HepG2 (cell line): Measurements from ENCODE around the gene NOC4L. TPM values are rescaled to one million over a fixed set of nuclear protein-coding genes. Genes with fewer than 3 reads are reported as not detected.
A peak's percentile ranks its signal among the peaks of the same experiment; 100 is the strongest.

ENCODE experiments used
- ATAC-seq: fragments of 200-7000 bp; cut with Tn5 transposase; 3 replicates; pipeline ENCODE4 v1.9.1; 2020; ENCODE audit warnings: mild to moderate bottlenecking, moderate library complexity
- BruUV-seq: library from RNA; stranded (reverse); fragments of 400-500 nt; replicated peaks from 2 replicates; lab custom pipeline; 2021; lab: Mats Ljungman, UMichigan
- CTCF ChIA-PET: fragments of 300-600 bp; formaldehyde crosslinking; extraction: SDS; loops from one replicate; lab custom pipeline; 2021; ENCODE audit warnings: low total read pairs, inconsistent platforms, low intra/inter-chr PET ratio; lab: Yijun Ruan, JAX
- POLR2A ChIA-PET: fragments of 350-600 bp; sonication (Branson Sonifier 250); formaldehyde crosslinking; loops from one replicate; lab custom pipeline; 2020; ENCODE audit warnings: antibody characterized with exemption, inconsistent platforms; lab: Yijun Ruan, JAX
- DNase-seq: peaks from one replicate; pipeline ENCODE4 v3.0.0-alpha.2; 2015; ENCODE audit warnings: low spot score
- FAIRE-seq: peaks from 3 replicates; lab custom pipeline; 2011; peaks lifted over from hg19 to GRCh38; lab: Jason Lieb, UNC
- H2AFZ ChIP-seq: one replicate; pipeline ENCODE4 v1.6.1; 2011; ENCODE audit warnings: low read length, inconsistent platforms
- H3K27ac ChIP-seq: fragments of 300-600 bp; 3 replicates; pipeline ENCODE4 v1.8.0; 2011; ENCODE audit warnings: mixed run types, mild to moderate bottlenecking, mixed read lengths, low read length, inconsistent platforms; ENCODE audit not compliant: insufficient read depth; ENCODE audit errors: extremely low read length
- H3K27me3 ChIP-seq, 2 experiments: fragments of 200-600 bp in 1 of 2; 2 replicates in 1 of 2; 3 replicates in 1 of 2; pipeline versions ENCODE4 v1.6.0 to v1.8.0; 2011; ENCODE audit warnings: low read length in 2 of 2, mild to moderate bottlenecking in 2 of 2, moderate library complexity in 2 of 2, inconsistent platforms in 1 of 2; ENCODE audit not compliant: insufficient read depth in 2 of 2, control insufficient read depth in 1 of 2
- H3K36me3 ChIP-seq, 2 experiments: fragments of 200-600 bp in 1 of 2; replicated peaks in 1 of 2; 2 replicates in 1 of 2; 3 replicates in 1 of 2; pipeline versions ENCODE4 v1.5.1 to v1.8.0; 2011; ENCODE audit warnings: low read length in 2 of 2, inconsistent platforms in 1 of 2; ENCODE audit not compliant: insufficient read depth in 2 of 2, control insufficient read depth in 1 of 2
- H3K4me1 ChIP-seq: 2 replicates; pipeline ENCODE4 v1.5.1; 2012; ENCODE audit warnings: low read length, inconsistent platforms; ENCODE audit not compliant: insufficient read depth
- H3K4me2 ChIP-seq: 2 replicates; pipeline ENCODE4 v1.6.0; 2011; ENCODE audit warnings: low read depth, low read length, inconsistent platforms
- H3K4me3 ChIP-seq, 3 experiments: fragments of 200-600 bp in 1 of 3; sonication (generic), shearing (Covaris generic) in 1 of 3; replicated peaks in 1 of 3; 2 replicates each; pipeline ENCODE4 v1.5.1; 2011 to 2016; ENCODE audit warnings: low read length in 3 of 3, inconsistent platforms in 2 of 3, low read depth in 2 of 3, mild to moderate bottlenecking in 2 of 3, control low read depth in 1 of 3, mixed read lengths in 1 of 3; ENCODE audit not compliant: insufficient read depth in 1 of 3
- H3K79me2 ChIP-seq: one replicate; pipeline ENCODE4 v1.6.1; 2011; ENCODE audit warnings: low read length, inconsistent platforms; ENCODE audit not compliant: insufficient read depth
- H3K9ac ChIP-seq: 2 replicates; pipeline ENCODE4 v1.6.0; 2011; ENCODE audit warnings: mild to moderate bottlenecking, low read depth, low read length, inconsistent platforms; ENCODE audit not compliant: insufficient read depth
- H3K9me3 ChIP-seq: 2 replicates; pipeline ENCODE4 v1.5.1; 2012; ENCODE audit warnings: mild to moderate bottlenecking, low read length
- H4K20me1 ChIP-seq: 2 replicates; pipeline ENCODE4 v1.6.0; 2011; ENCODE audit warnings: inconsistent platforms, mild to moderate bottlenecking, low read length, moderate library complexity; ENCODE audit not compliant: insufficient read depth
- CENPT ChIP-seq: sonication (generic); formaldehyde crosslinking; IDR thresholded peaks from 2 replicates; pipeline ENCODE4 v1.8.0; 2022; ENCODE audit warnings: low read depth, mild to moderate bottlenecking, moderate library complexity, missing genetic modification reagents
- NR2F2 ChIP-seq: IDR thresholded peaks from 2 replicates; pipeline ENCODE4 v1.6.1; 2012; ENCODE audit warnings: low read depth, inconsistent platforms, borderline replicate concordance
- PCBP1 ChIP-seq: fragments of 200-400 bp; formaldehyde crosslinking; IDR thresholded peaks from 2 replicates; pipeline ENCODE4 v1.6.1; 2017; ENCODE audit warnings: mild to moderate bottlenecking, low read depth, low read length, borderline replicate concordance
- POLR2A ChIP-seq, 2 experiments: IDR thresholded peaks; 2 replicates each; pipeline ENCODE4 v1.6.1; 2011; ENCODE audit warnings: low read depth in 2 of 2, low read length in 2 of 2, mild to moderate bottlenecking in 1 of 2, moderate library complexity in 1 of 2; ENCODE audit not compliant: insufficient read depth in 1 of 2
- SP1 ChIP-seq, 2 experiments: fragments of 450-650 bp in 1 of 2; sonication (generic) in 1 of 2; formaldehyde crosslinking in 1 of 2; IDR thresholded peaks; 2 replicates each; pipeline versions ENCODE4 v1.4.0 to v1.6.1; 2016 to 2020; ENCODE audit warnings: missing genetic modification reagents in 1 of 2
- ZNF263 ChIP-seq: sonication (generic); formaldehyde crosslinking; IDR thresholded peaks from 2 replicates; pipeline ENCODE4 v1.4.0; 2020; ENCODE audit warnings: missing genetic modification reagents
- ZNF550 ChIP-seq: sonication (generic); formaldehyde crosslinking; IDR thresholded peaks from 2 replicates; pipeline ENCODE4 v1.4.0; 2020; ENCODE audit warnings: mild to moderate bottlenecking, missing genetic modification reagents, borderline replicate concordance
- ZNF75D ChIP-seq: sonication (generic); formaldehyde crosslinking; IDR thresholded peaks from 2 replicates; pipeline ENCODE4 v1.8.1; 2023; ENCODE audit warnings: missing genetic modification reagents, mild to moderate bottlenecking, borderline replicate concordance
- ZNF776 ChIP-seq: sonication (generic); formaldehyde crosslinking; IDR thresholded peaks from 2 replicates; pipeline ENCODE4 v1.4.0; 2020; ENCODE audit warnings: mild to moderate bottlenecking, missing genetic modification reagents
- WGBS: methylation state at CpG from one replicate; pipeline ENCODE4 v1.1.6; 2017; ENCODE audit warnings: low lambda C conversion rate; 5-methylcytosine and 5-hydroxymethylcytosine counted together
- in situ Hi-C: cut with HindIII; loops from 2 replicates; pipeline ENCODE4 v1.10.0; 2017; ENCODE audit warnings: low pct_unique_long_range_greater_than_20kb; ENCODE audit not compliant: extremely low pct_ligation_motif_present
- intact Hi-C: fragments of 100-400 bp; cut with micrococcal nuclease; formaldehyde crosslinking; loops from one replicate; pipeline ENCODE4 v1.10.0; 2022; ENCODE audit not compliant: unreplicated experiment
- polyA plus RNA-seq, 8 experiments: library from polyadenylated mRNA; depleted of rRNA in 3 of 8; stranded (reverse) in 7 of 8; unstranded in 1 of 8; fragments of >200 nt; fragmentation: Illumina TruSeq in 4 of 8; extraction: Trizol in 4 of 8; gene quantifications; 2 replicates each; pipeline versions ENCODE4 v1.2.1 to v1.2.3, GENCODE V29; 2011 to 2016; ENCODE audit warnings: low read depth in 4 of 8, missing spikeins in 1 of 8, mixed read lengths in 1 of 8; ENCODE audit not compliant: insufficient read depth in 1 of 8
- total RNA-seq, 5 experiments: library from RNA; depleted of rRNA; stranded (reverse); fragments of >200 nt; fragmentation: Illumina TruSeq; extraction: Trizol; gene quantifications; 2 replicates each; pipeline ENCODE4 v1.2.3, GENCODE V29; 2016; ENCODE audit warnings: low read depth in 1 of 5

The NOC4L gene
- total and polyA plus RNA-seq, 2 of the 13 experiments (the other 11 are each of a cell fraction or from before 2014, with no cell fraction given): 4.3 to 14.6 TPM

- no peak for TF ChIP-seq ZNF550 (CRISPR knock-in tag)
- TF ChIP-seq POLR2A (IDR thresholded peaks at IDR 0.05; ENCODE audit: insufficient read depth in 1 of 2, low read depth in 2 of 2, low read length in 2 of 2): no peak
- no peak for TF ChIP-seq ZNF776 (CRISPR knock-in tag)
- TF ChIP-seq ZNF75D (CRISPR knock-in tag): no peak
- no peak for TF ChIP-seq CENPT (CRISPR knock-in tag)
- TF ChIP-seq SP1 (IDR thresholded peaks at IDR 0.05): no peak
- TF ChIP-seq SP1 (CRISPR knock-in tag; IDR thresholded peaks at IDR 0.05): no peak
These were observed 16.4 kb downstream of the NOC4L start (continued) for GRCh38 chr12:132160601-132161035.

- DNase-seq (no peak), ATAC-seq (no peak; the same call in 2 of the 3 replicates), FAIRE-seq (no peak)
- H3K79me2 ChIP-seq: no peaks in the 10 kb centered on the region
- no peak overlapping the region for H3K9ac ChIP-seq
- TF ChIP-seq PCBP1 (no peak), NR2F2 (no peak), ZNF263 (CRISPR knock-in tag) (peak; percentile 83)
- no peaks in the 10 kb centered on the region for H3K9me3 ChIP-seq
- intact Hi-C loops (no loop called here), in situ Hi-C loops (no loop called here)
- no peak overlapping the region for H2AFZ ChIP-seq
- no TSS peak for BruUV-seq
- H3K36me3 ChIP-seq: peaks cover 0 to 2% of the 10 kb centered on the region in 2 experiments; a peak in 1 of 5 replicates
- WGBS: 30% methylated on average over 14 of the region's 14 CpGs
- 0 out of 2 replicates have a peak, but pooled peaks cover 3% of the 10 kb centered on the region for H4K20me1 ChIP-seq
- no peak overlapping the region for H3K27ac ChIP-seq
- H3K4me1 ChIP-seq: no peaks in the 10 kb centered on the region
- POLR2A ChIA-PET: interaction anchor here (0.7 kb wide), 1 partner anchor 60 kb away, joined by 4 read pairs; no protein-coding TSS in a partner anchor
- H3K4me2 ChIP-seq: no peak overlapping the region
- no peak overlapping the region for H3K4me3 ChIP-seq
- peaks cover 2 to 21% of the 10 kb centered on the region in 2 experiments; a peak in 3 of 5 replicates for H3K27me3 ChIP-seq
- CTCF ChIA-PET: no interaction called here
These were observed 17.0 kb downstream of the NOC4L start for GRCh38 chr12:132161036-132161781.
